Dendritic cell treated with granulocyte-macrophage colony-stimulating factor and Interleukin-4, amounts not matched to agents 40 ng/mL and 50 ng/mL, for 4 days (primary cell): Measurements from ENCODE around the gene KIR2DL3.
"Not testable (repeated sequence)": the region's sequence is repeated elsewhere in the genome, so short reads cannot be mapped to it uniquely, and the experiment has no call there.

Source experiments
- H3K27ac Mint-ChIP-seq: one replicate; pipeline ENCODE4 v1.8.0; 2022; ENCODE audit warnings: mild to moderate bottlenecking, mixed read lengths
- H3K27me3 Mint-ChIP-seq: one replicate; pipeline ENCODE4 v1.8.0; 2022; ENCODE audit warnings: mild to moderate bottlenecking, mixed read lengths
- H3K36me3 Mint-ChIP-seq: one replicate; pipeline ENCODE4 v1.8.0; 2022; ENCODE audit warnings: low read depth, mixed read lengths
- H3K4me1 Mint-ChIP-seq: one replicate; pipeline ENCODE4 v1.8.0; 2022; ENCODE audit warnings: low read depth, mixed read lengths
- H3K4me3 Mint-ChIP-seq: one replicate; pipeline ENCODE4 v1.8.0; 2022; ENCODE audit warnings: mild to moderate bottlenecking, moderate library complexity, mixed read lengths
- H3K9me3 Mint-ChIP-seq: one replicate; pipeline ENCODE4 v1.8.0; 2022; ENCODE audit warnings: mixed read lengths
- intact Hi-C: fragments of 100-400 bp; cut with micrococcal nuclease; formaldehyde crosslinking; loops from one replicate; pipeline ENCODE4 v1.15.0; 2022

Gene KIR2DL3

DNA sequence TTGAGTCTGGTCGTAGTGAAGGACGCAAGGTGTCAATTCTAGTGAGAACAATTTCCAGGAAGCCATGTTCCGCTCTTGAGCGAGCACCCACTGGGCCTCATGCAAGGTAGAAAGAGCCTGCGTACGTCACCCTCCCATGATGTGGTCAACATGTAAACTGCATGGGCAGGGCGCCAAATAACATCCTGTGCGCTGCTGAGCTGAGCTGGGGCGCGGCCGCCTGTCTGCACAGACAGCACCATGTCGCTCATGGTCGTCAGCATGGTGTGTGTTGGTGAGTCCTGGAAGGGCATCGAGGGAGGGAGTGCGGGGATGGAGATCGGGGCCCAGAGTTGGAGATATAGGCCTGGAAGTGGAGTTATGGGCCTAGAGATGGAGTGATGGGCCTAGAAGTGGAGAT lies at the start of gene KIR2DL3:
KIR2DL3 (plus strand) TSS at position 208 of the 400 bp plus-strand sequence; CDS start at position 241, 33 bp downstream.
- Mint-ChIP-seq H3K4me1 (peaks cover 21% of the 10 kb centered on the region), H3K27me3 (peaks cover 20% of the 10 kb centered on the region), H3K9me3 (peaks cover 14% of the 10 kb centered on the region)
- H3K4me3 Mint-ChIP-seq, intact Hi-C loops, H3K36me3 Mint-ChIP-seq, H3K27ac Mint-ChIP-seq: not testable (repeated sequence)

DNA sequence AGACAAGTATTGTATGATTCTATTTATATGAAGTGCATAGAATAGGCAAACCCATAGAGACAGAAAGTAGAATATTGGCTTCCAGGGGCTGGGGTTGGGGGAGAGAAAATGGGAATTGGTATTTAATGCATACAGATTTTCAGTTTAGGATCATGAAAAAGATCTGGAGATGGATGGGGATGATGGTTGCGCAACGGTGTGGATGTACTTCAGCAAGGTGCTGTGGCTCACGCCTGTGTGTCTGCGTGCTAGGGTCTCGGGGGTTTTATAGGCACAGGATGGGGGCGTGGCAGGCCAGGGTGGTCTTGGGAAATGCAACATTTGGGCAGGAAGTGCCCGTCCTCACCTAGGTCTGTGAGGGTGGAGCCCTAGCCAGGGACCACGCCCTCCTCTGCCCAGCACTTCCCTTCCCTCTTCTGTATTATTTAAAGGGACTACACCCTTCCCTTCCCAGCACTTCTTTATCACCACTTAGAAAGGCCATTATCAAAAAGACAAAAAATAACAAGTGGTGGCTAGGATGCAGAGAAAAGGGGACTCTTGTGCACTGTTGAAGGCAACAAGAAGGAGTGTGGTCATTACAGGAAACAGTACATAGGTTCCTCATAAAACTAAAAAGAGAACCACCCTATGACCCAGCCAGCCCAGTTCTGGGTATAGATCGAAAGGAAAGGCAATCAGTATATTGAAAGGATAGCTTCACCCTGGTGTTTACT lies 46.6 kb upstream of the KIR2DL3 start:
- no peaks in the 10 kb centered on the region for H3K9me3 Mint-ChIP-seq

DNA sequence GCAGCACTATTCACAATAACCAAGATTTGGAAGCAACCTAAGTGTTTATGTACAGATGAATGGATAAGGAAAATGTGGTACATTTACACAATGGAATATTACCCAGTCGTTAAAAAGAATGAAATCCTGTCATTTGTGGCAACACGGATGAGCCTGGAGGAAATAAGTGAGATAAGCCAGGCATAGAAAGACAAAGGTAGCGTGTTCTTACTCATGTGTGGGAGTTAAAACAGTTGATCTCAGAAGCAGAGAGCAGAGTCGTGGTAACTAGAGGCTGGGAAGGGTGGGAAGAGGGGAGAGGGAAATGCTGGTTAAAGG lies 46.1 kb upstream of the KIR2DL3 start:
- Mint-ChIP-seq H3K27me3 (peaks cover 26% of the 10 kb centered on the region), H3K9me3 (no peaks in the 10 kb centered on the region), H3K4me1 (peaks cover 40% of the 10 kb centered on the region), H3K4me3 (no peak overlapping the region), H3K36me3 (no peaks in the 10 kb centered on the region), H3K27ac (no peak overlapping the region)
- intact Hi-C loops, result no loop called here

More for the DNA sequence above, 46.6 kb upstream of the KIR2DL3 start:
- Mint-ChIP-seq H3K4me3 (no peak overlapping the region), H3K27ac (no peak overlapping the region), H3K4me1 (peaks cover 39% of the 10 kb centered on the region), H3K36me3 (no peaks in the 10 kb centered on the region), H3K27me3 (peaks cover 30% of the 10 kb centered on the region)
- intact Hi-C loops, result no loop called here

DNA sequence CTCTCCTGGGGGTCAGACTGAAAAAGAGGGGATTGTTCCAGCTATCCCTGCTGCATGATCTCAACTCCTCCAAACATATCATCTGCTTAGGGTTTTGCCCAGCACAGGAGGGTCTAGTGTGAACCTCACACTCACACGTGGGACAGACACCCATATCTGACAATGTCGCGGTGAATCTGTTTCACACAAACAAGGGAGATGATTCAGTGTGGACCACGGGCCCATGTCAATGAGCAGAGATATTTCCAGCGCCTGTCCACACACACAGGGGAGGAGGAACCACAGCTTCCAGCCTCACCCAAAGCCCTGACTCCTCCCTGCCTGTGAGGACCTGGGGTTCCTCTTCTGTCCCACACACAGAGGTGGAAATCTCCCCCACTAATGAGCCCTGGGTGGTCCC lies 43.7 kb upstream of the KIR2DL3 start:
- Mint-ChIP-seq H3K36me3 (peaks cover 6% of the 10 kb centered on the region), H3K4me3 (no peak overlapping the region), H3K9me3 (no peaks in the 10 kb centered on the region), H3K27me3 (peaks cover 20% of the 10 kb centered on the region), H3K4me1 (peaks cover 46% of the 10 kb centered on the region), H3K27ac (no peak overlapping the region)
- intact Hi-C loops, result no loop called here

DNA sequence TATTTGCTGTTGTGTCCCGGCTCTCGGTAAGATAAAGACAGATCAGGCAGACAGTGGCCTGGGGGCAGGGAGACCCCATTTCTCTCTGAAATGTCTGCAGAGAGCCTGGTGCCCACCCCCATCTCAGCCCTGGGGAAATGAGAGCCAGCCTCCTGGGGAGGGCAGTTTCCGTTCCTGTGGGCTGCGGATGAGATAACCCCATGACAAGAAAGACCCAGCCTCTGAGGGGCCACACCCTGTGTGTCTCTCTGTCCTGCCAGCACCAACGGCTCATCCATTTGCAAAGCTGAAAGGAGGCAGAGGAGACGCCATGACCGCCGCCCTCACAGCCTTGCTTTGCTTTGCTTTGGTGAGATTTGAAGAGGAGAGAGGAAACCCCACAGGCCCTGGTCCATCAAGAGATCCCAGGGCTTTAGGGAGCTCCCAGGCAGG lies 42.2 kb upstream of the KIR2DL3 start:
- Mint-ChIP-seq H3K27me3 (peaks cover 18% of the 10 kb centered on the region), H3K27ac (peak overlapping the region; percentile 46), H3K36me3 (peaks cover 6% of the 10 kb centered on the region), H3K4me3 (peak overlapping the region; percentile 64), H3K4me1 (peaks cover 46% of the 10 kb centered on the region), H3K9me3 (no peaks in the 10 kb centered on the region)
- intact Hi-C loops, result no loop called here

DNA sequence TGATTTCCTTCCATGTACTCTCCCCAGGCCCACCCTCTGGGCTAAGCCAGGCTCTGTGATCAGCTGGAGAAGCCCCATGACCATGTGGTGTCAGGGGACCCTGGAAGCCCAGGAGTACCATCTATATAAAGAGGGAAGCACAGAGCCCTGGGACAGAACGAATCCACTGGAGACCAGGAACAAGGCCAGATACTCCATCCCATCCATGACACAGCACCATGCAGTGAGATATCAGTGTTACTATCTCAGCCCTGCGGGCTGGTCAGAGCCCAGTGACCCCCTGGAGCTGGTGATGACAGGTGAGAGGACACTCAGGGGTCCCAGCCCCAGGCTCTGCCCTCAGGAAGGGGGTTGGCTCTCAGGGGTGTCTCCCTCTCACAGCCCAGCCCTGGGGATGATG lies 41.5 kb upstream of the KIR2DL3 start:
- Mint-ChIP-seq H3K27me3 (peaks cover 20% of the 10 kb centered on the region), H3K4me1 (peaks cover 41% of the 10 kb centered on the region), H3K36me3 (peaks cover 6% of the 10 kb centered on the region), H3K4me3 (peak overlapping the region; percentile 64), H3K9me3 (no peaks in the 10 kb centered on the region), H3K27ac (peak overlapping the region; percentile 46)
- intact Hi-C loops, result no loop called here

DNA sequence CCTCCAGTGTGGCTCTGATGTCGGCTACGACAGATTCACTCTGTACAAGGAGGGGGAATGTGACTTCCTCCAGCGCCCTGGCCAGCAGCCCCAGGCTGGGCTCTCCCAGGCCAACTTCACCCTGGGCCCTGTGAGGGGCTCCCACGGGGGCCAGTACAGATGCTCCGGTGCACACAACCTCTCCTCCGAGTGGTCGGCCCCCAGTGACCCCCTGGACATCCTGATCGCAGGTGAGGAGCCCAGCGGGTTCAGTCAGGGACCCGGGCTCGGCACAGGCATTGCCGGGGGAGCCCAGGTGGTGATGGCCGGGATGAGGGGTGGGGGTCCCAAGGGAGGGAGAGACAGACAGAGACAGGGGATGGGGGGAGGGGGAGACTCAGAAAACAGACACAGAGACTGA lies 40.6 kb upstream of the KIR2DL3 start:
- H3K9me3 Mint-ChIP-seq, H3K27ac Mint-ChIP-seq, H3K4me3 Mint-ChIP-seq, H3K36me3 Mint-ChIP-seq, intact Hi-C loops: not testable (repeated sequence)
- Mint-ChIP-seq H3K27me3 (peaks cover 22% of the 10 kb centered on the region), H3K4me1 (peaks cover 34% of the 10 kb centered on the region)

DNA sequence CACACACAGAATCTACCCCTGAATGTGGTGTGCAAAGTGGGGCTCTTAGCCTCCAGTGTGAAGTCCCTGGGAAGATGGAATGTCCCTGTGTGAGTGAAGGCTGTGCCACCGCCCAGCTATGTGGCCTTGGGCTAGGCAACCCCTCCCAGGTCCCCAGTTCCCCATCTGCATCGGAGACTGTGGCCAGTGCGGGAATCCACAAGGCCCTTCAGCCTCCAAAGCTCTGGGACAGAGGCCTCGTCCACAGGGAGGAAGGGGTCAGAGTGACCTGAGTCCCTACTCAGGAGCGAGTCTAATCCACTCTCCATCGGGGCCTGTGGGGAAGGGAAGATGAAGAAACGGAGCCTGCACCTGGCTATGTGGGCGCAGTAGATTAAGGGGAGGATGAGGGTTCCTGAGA lies 33.4 kb upstream of the KIR2DL3 start:
- Mint-ChIP-seq H3K27me3 (peaks cover 61% of the 10 kb centered on the region), H3K27ac (no peak overlapping the region), H3K4me3 (no peak overlapping the region), H3K4me1 (peaks cover 5% of the 10 kb centered on the region), H3K36me3 (no peaks in the 10 kb centered on the region), H3K9me3 (no peaks in the 10 kb centered on the region)
- intact Hi-C loops, result no loop called here

DNA sequence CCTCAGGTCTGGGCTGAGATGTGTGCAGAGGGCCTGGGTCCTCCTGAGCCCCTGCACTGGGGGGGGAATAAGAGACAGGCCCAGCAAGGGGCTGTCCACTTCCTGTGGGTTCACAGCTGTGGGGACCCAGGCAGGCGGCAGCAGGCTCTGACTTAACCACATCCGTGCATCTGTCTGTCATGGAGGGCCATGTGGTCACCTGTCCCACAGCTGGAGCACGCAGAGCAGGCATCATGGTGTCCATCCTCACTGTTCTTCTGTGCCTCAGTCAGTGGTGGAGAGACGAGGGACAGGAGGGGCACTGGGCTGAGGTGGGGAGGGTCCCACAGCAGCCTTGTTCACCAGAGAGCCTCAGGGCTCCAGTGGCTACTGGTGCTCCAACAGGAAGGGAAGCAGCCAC lies 30.4 kb upstream of the KIR2DL3 start:
- H3K4me1 Mint-ChIP-seq, result peaks cover 5% of the 10 kb centered on the region
- intact Hi-C loops, result no loop called here
- no peaks in the 10 kb centered on the region for H3K9me3 Mint-ChIP-seq
- H3K36me3 Mint-ChIP-seq, result no peaks in the 10 kb centered on the region
- H3K4me3 Mint-ChIP-seq, result no peak overlapping the region
- H3K27me3 Mint-ChIP-seq, result peaks cover 53% of the 10 kb centered on the region
- no peak overlapping the region for H3K27ac Mint-ChIP-seq

DNA sequence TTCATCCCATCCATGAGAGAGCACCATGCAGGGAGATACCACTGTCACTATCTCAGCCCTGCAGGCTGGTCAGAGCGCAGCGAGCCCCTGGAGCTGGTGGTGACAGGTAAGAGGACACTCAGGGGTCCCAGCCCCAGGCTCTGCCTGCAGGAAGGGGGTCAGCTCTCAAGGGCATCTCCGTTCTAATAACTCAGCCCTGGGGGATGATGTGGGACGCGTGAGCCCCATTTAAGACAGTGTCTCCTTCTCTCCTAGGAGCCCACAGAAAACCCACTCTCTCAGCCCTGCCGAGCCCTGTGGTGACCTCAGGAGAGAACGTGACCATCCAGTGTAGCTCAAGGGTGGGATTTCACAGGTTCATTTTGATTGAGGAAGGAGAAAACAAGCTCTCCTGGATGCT lies 29.5 kb upstream of the KIR2DL3 start:
- no peaks in the 10 kb centered on the region for H3K9me3 Mint-ChIP-seq
- H3K4me1 Mint-ChIP-seq, result peaks cover 5% of the 10 kb centered on the region
- H3K27me3 Mint-ChIP-seq, result peaks cover 46% of the 10 kb centered on the region
- no peaks in the 10 kb centered on the region for H3K36me3 Mint-ChIP-seq
- intact Hi-C loops, result no loop called here
- H3K27ac Mint-ChIP-seq, result no peak overlapping the region
- no peak overlapping the region for H3K4me3 Mint-ChIP-seq

DNA sequence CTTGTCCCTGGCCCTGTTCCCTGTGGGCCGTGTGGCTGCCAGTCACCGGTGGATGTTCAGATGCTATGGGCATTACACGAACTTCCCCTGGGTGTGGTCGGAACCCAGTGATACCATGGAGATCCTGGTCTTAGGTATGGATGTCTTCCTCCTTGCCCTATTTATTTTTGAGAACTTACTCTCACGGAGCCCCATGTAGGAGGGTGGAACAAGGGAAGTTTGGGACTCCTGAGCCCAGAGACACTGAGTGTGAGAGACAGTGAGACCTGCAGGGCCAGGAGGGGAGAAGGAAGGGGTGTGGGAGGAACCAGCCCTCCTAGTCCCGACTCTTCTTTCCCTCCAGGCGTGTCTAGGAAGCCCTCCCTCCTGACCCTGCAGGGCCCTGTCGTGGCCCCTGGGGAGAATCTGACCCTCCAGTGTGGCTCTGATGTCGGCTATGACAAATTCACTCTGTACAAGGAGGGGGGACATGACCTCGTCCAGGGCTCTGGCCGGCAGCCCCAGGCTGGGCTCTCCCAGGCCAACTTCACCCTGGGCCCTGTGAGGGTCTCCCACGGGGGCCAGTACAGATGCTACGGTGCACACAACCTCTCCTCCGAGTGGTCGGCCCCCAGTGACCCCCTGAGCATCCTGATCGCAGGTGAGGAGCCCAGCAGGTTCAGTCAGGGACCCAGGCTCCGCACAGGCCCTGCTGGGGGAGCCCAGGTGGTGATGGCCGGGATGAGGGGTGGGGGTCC lies 28.9 kb upstream of the KIR2DL3 start:
- no peaks in the 10 kb centered on the region for H3K9me3 Mint-ChIP-seq
- intact Hi-C loops, result no loop called here
- H3K27ac Mint-ChIP-seq, result no peak overlapping the region
- H3K27me3 Mint-ChIP-seq, result peaks cover 40% of the 10 kb centered on the region
- no peak overlapping the region for H3K4me3 Mint-ChIP-seq
- H3K4me1 Mint-ChIP-seq, result peaks cover 5% of the 10 kb centered on the region
- H3K36me3 Mint-ChIP-seq, result no peaks in the 10 kb centered on the region

DNA sequence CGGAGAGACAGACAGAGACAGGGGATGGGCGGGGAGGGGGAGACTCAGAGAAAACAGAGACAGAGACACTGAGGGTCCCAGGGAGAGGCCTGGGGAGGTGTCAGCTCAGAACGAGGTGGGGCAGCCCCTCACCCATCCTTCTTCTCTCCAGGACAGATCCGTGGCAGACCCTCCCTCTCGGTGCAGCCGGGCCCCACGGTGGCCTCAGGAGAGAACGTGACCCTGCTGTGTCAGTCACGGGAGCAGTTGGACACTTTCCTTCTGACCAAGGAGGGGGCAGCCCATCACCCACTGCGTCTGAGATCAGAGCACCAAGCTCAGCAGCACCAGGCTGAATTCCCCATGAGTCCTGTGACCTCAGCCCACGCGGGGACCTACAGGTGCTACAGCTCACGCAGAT lies 28.4 kb upstream of the KIR2DL3 start:
- H3K27ac Mint-ChIP-seq, H3K4me3 Mint-ChIP-seq, H3K36me3 Mint-ChIP-seq, H3K4me1 Mint-ChIP-seq, H3K9me3 Mint-ChIP-seq, intact Hi-C loops: not testable (repeated sequence)
- peaks cover 36% of the 10 kb centered on the region for H3K27me3 Mint-ChIP-seq

DNA sequence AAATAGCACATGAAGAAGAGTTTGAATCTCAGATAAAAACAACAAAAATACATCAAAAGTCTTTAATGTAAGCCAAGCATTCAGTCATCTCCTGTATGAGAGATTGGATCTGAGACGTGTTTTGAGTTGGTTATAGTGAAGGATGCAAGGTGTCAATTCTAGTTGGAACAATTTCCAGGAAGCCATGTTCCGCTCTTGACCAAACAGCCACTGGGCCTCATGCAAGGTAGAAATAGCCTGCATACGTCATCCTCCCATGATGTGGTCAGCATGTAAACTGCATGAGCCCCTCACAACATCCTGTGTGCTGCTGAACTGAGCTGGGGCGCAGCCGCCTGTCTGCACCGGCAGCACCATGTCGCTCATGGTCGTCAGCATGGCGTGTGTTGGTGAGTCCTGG lies 14.2 kb upstream of the KIR2DL3 start, which contains the start of gene KIR3DL3:
KIR3DL3 (plus strand) TSS at position 301 of the 400 bp plus-strand sequence; CDS start at position 356, 55 bp downstream.
- Mint-ChIP-seq H3K36me3 (no peaks in the 10 kb centered on the region), H3K27me3 (peaks cover 30% of the 10 kb centered on the region), H3K4me1 (peaks cover 3% of the 10 kb centered on the region), H3K27ac (no peak within 1 kb of the TSS), H3K9me3 (peaks cover 28% of the 10 kb centered on the region), H3K4me3 (no peak within 1 kb of the TSS)
- intact Hi-C loops, result no loop called here

DNA sequence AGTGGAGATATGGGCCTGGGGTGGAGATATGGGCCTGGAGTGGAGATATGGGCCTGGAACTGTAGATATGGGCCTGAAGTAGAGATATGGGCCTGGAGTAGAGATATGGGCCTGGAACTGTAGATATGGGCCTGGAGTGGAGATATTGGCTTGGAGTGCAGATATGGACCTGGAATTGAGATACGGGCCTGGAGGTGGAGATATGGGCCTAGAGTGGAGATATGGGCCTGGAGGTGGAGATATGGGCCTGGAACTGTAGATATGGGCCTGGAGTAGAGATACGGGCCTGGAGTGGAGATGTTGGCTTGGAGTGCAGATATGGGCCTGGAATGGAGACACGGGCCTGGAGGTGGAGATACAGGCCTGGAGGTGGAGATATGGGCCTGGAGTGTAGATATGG lies 13.7 kb upstream of the KIR2DL3 start:
- Mint-ChIP-seq H3K27me3 (peaks cover 33% of the 10 kb centered on the region), H3K4me3 (no peak overlapping the region), H3K9me3 (peaks cover 23% of the 10 kb centered on the region), H3K4me1 (peaks cover 5% of the 10 kb centered on the region), H3K27ac (no peak overlapping the region), H3K36me3 (no peaks in the 10 kb centered on the region)
- intact Hi-C loops, result no loop called here
